A549 (cell line): ENCODE data around the gene SLC2A5. TPM values are rescaled to one million over a fixed set of nuclear protein-coding genes. Genes with fewer than 3 reads are reported as not detected.

Experiments
- ATAC-seq, 2 experiments: fragments of 200-7000 bp in 1 of 2; fragments of >200 bp in 1 of 2; cut with Nextera tagmentation in 1 of 2; cut with Tn5 transposase in 1 of 2; 3 replicates each; pipeline versions ENCODE4 v1.8.0 to v1.9.1; 2018 to 2020; ENCODE audit warnings: mild to moderate bottlenecking in 1 of 2, moderate library complexity in 1 of 2
- CTCF ChIA-PET: fragments of 300-600 bp; sonication (Branson Sonifier 250); formaldehyde crosslinking; extraction: SDS; loops from one replicate; lab custom pipeline; 2021; ENCODE audit warnings: antibody characterized with exemption, inconsistent platforms; lab: Yijun Ruan, JAX
- POLR2A ChIA-PET: fragments of 350-600 bp; formaldehyde crosslinking; extraction: SDS; loops from one replicate; lab custom pipeline; 2021; ENCODE audit warnings: antibody characterized with exemption, inconsistent platforms; lab: Yijun Ruan, JAX
- DNase-seq, 2 experiments: peaks; one replicate each; pipeline versions ENCODE4 v3.0.0 to v3.0.0-alpha.2; 2011 to 2016; ENCODE audit warnings: low read depth in 1 of 2, low spot score in 1 of 2
- FAIRE-seq: peaks from 2 replicates; lab custom pipeline; 2011; peaks lifted over from hg19 to GRCh38; lab: Jason Lieb, UNC
- H3K27ac ChIP-seq, 2 experiments: fragments of >200 bp; sonication (Bioruptor Twin); formaldehyde crosslinking; 3 replicates each; pipeline ENCODE4 v1.5.1; 2016 to 2017
- H3K4me1 ChIP-seq: fragments of >200 bp; sonication (Bioruptor Twin); formaldehyde crosslinking; 3 replicates; pipeline ENCODE4 v1.6.1; 2016
- H3K4me2 ChIP-seq: fragments of >200 bp; sonication (Bioruptor Twin); formaldehyde crosslinking; 3 replicates; pipeline ENCODE4 v1.6.1; 2016
- H3K4me3 ChIP-seq: fragments of >200 bp; sonication (Bioruptor Twin); formaldehyde crosslinking; 3 replicates; pipeline ENCODE4 v1.5.1; 2016
- H3K9me3 ChIP-seq: fragments of >200 bp; sonication (Bioruptor Twin); formaldehyde crosslinking; 3 replicates; pipeline ENCODE4 v1.6.1; 2016
- CHD4 ChIP-seq: fragments of 200-600 bp; sonication (generic); IDR thresholded peaks from 2 replicates; pipeline ENCODE4 v1.6.1; 2016; ENCODE audit warnings: antibody characterized with exemption, mild to moderate bottlenecking, borderline replicate concordance
- EHF ChIP-seq: fragments of 250-450 bp; sonication (Bioruptor Pico); IDR thresholded peaks from 2 replicates; pipeline ENCODE4 v1.5.0; 2020; ENCODE audit warnings: mild to moderate bottlenecking
- FOXS1 ChIP-seq: fragments of 250-450 bp; sonication (Bioruptor Pico); IDR thresholded peaks from 2 replicates; pipeline ENCODE4 v1.5.0; 2020; ENCODE audit warnings: mild to moderate bottlenecking, moderate library complexity
- HDAC2 ChIP-seq: fragments of 200-600 bp; sonication (generic); IDR thresholded peaks from 2 replicates; pipeline ENCODE4 v1.6.1; 2016
- KDM1A ChIP-seq: fragments of 200-600 bp; sonication (generic); IDR thresholded peaks from 2 replicates; pipeline ENCODE4 v1.6.1; 2016; ENCODE audit warnings: low read depth, mild to moderate bottlenecking
- MAX ChIP-seq: IDR thresholded peaks from 2 replicates; pipeline ENCODE4 v1.6.1; 2012
- SMC3 ChIP-seq: fragments of >200 bp; sonication (Bioruptor Twin); formaldehyde crosslinking; IDR thresholded peaks from 3 replicates; pipeline ENCODE4 v1.6.1; 2018; ENCODE audit warnings: inconsistent platforms
- WGBS: methylation state at CpG from one replicate; pipeline ENCODE4 v1.1.6; 2017; ENCODE audit errors: missing lambda C conversion rate; 5-methylcytosine and 5-hydroxymethylcytosine counted together
- polyA plus RNA-seq, 4 experiments: library from polyadenylated mRNA; depleted of rRNA in 3 of 4; stranded (reverse); fragments of >200 nt; fragmentation: RNase III in 1 of 4; extraction: RNeasy Plus Mini Kit Qiagen cat#74134 plus additional on column Dnase treatment in 1 of 4; gene quantifications; 2 replicates in 3 of 4; 3 replicates in 1 of 4; pipeline ENCODE4 v1.2.3, GENCODE V29; 2011 to 2017
- TF ChIP-seq, protein P1 (sequence below): fragments of 250-450 bp; sonication (Bioruptor Pico); IDR thresholded peaks from 2 replicates; pipeline ENCODE4 v1.5.0; 2020; ENCODE audit warnings: low read depth, mild to moderate bottlenecking, moderate library complexity
- TF ChIP-seq, protein P2 (sequence below): fragments of 450-650 bp; IDR thresholded peaks from 2 replicates; pipeline ENCODE4 v1.6.1; 2014; ENCODE audit warnings: antibody characterized with exemption
- TF ChIP-seq, protein P3 (sequence below): fragments of >200 bp; sonication (Bioruptor Twin); formaldehyde crosslinking; IDR thresholded peaks from 3 replicates; pipeline ENCODE4 v1.5.1; 2016
- TF ChIP-seq, protein P4 (sequence below): fragments of 250-450 bp; sonication (Bioruptor Pico); IDR thresholded peaks from 2 replicates; pipeline ENCODE4 v1.5.0; 2021; ENCODE audit warnings: mild to moderate bottlenecking, moderate library complexity, borderline replicate concordance

Gene SLC2A5
- polyA plus RNA-seq, 2 of the 4 experiments (the other 2 are of a cell fraction) = 0.12 to 0.19 TPM

DNA sequence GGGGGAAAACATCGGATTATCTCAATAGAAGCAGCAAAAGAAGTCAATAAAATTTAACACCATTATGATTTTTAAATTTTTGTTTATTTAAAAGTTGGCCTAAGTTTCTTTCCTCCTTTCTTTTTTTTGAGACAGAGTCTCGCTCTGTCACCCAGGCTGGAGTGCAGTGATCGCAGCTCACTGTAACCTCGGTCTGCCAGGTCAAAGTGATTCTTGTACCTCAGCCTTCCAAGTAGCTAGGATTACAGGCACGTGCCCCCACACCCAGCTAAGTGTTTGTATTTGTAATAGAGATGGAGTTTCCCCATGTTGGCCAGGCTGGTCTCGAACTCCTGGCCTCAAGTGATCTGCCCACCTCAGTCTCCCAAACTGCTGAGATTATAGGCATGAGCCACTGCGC lies 20.9 kb downstream of the SLC2A5 start:
- no peak for TF ChIP-seq SMC3
- TF ChIP-seq, protein P1, sequence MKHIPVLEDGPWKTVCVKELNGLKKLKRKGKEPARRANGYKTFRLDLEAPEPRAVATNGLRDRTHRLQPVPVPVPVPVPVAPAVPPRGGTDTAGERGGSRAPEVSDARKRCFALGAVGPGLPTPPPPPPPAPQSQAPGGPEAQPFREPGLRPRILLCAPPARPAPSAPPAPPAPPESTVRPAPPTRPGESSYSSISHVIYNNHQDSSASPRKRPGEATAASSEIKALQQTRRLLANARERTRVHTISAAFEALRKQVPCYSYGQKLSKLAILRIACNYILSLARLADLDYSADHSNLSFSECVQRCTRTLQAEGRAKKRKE (CRISPR knock-in tag) = no peak
- TF ChIP-seq, protein P2, sequence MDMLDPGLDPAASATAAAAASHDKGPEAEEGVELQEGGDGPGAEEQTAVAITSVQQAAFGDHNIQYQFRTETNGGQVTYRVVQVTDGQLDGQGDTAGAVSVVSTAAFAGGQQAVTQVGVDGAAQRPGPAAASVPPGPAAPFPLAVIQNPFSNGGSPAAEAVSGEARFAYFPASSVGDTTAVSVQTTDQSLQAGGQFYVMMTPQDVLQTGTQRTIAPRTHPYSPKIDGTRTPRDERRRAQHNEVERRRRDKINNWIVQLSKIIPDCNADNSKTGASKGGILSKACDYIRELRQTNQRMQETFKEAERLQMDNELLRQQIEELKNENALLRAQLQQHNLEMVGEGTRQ = no peak
- no peak for TF ChIP-seq EHF (CRISPR knock-in tag)
- TF ChIP-seq HDAC2 = no peak
- TF ChIP-seq FOXS1 (CRISPR knock-in tag) = no peak
- no peak for TF ChIP-seq CHD4
- TF ChIP-seq MAX = no peak
- TF ChIP-seq, protein P3, sequence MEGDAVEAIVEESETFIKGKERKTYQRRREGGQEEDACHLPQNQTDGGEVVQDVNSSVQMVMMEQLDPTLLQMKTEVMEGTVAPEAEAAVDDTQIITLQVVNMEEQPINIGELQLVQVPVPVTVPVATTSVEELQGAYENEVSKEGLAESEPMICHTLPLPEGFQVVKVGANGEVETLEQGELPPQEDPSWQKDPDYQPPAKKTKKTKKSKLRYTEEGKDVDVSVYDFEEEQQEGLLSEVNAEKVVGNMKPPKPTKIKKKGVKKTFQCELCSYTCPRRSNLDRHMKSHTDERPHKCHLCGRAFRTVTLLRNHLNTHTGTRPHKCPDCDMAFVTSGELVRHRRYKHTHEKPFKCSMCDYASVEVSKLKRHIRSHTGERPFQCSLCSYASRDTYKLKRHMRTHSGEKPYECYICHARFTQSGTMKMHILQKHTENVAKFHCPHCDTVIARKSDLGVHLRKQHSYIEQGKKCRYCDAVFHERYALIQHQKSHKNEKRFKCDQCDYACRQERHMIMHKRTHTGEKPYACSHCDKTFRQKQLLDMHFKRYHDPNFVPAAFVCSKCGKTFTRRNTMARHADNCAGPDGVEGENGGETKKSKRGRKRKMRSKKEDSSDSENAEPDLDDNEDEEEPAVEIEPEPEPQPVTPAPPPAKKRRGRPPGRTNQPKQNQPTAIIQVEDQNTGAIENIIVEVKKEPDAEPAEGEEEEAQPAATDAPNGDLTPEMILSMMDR = no peak
- ChIA-PET CTCF (interaction anchor here (0.6 to 3.0 kb wide), 5 partner anchors 10 to 66 kb away, joined by 3 to 12 read pairs (median 4); no protein-coding TSS in a partner anchor), POLR2A (no interaction called here)
- FAIRE-seq (no peak), ATAC-seq (no peak), DNase-seq (no peak)
- Histone ChIP-seq H3K27ac (no peak overlapping the region), H3K4me3 (no peak overlapping the region), H3K4me1 (no peaks in the 10 kb centered on the region), H3K9me3 (no peaks in the 10 kb centered on the region), H3K4me2 (no peak overlapping the region)
- 59% methylated on average over 7 of the region's 7 CpGs for WGBS

GRCh38 chr1:9047019-9047418 lies 22.4 kb downstream of the SLC2A5 start:
- no peak for FAIRE-seq

More at GRCh38 chr1:9047019-9047418, 22.4 kb downstream of the SLC2A5 start:
- no peak overlapping the region for H3K4me3 ChIP-seq
- no peaks in the 10 kb centered on the region for H3K9me3 ChIP-seq
- 86% methylated on average over 2 of the region's 2 CpGs for WGBS
- ChIA-PET CTCF (interaction anchor here (1.2 to 1.4 kb wide), 2 partner anchors 42 to 150 kb away, joined by 4 to 6 read pairs; no protein-coding TSS in a partner anchor), POLR2A (no interaction called here)
- no peaks in the 10 kb centered on the region for H3K4me1 ChIP-seq
- DNase-seq (no peak), ATAC-seq (no peak)
- no peak for TF ChIP-seq KDM1A
- TF ChIP-seq, protein P3 = no peak
- TF ChIP-seq, protein P4, sequence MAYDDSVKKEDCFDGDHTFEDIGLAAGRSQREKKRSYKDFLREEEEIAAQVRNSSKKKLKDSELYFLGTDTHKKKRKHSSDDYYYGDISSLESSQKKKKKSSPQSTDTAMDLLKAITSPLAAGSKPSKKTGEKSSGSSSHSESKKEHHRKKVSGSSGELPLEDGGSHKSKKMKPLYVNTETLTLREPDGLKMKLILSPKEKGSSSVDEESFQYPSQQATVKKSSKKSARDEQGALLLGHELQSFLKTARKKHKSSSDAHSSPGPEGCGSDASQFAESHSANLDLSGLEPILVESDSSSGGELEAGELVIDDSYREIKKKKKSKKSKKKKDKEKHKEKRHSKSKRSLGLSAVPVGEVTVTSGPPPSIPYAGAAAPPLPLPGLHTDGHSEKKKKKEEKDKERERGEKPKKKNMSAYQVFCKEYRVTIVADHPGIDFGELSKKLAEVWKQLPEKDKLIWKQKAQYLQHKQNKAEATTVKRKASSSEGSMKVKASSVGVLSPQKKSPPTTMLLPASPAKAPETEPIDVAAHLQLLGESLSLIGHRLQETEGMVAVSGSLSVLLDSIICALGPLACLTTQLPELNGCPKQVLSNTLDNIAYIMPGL (CRISPR knock-in tag) = no peak
- no peak overlapping the region for H3K27ac ChIP-seq
- no peak overlapping the region for H3K4me2 ChIP-seq
